GM19328 (cell line): ENCODE data around the gene TP53I13.
"Not testable (repeated sequence)": the region's sequence is repeated elsewhere in the genome, so short reads cannot be mapped to it uniquely, and the experiment has no call there.

Source experiments
- ATAC-seq: cut with Tn5 transposase; IDR thresholded peaks from one replicate; pipeline ENCODE4 v1.9.1; 2021; ENCODE audit warnings: mild to moderate bottlenecking, moderate library complexity; ENCODE audit not compliant: unreplicated experiment

Gene TP53I13

DNA sequence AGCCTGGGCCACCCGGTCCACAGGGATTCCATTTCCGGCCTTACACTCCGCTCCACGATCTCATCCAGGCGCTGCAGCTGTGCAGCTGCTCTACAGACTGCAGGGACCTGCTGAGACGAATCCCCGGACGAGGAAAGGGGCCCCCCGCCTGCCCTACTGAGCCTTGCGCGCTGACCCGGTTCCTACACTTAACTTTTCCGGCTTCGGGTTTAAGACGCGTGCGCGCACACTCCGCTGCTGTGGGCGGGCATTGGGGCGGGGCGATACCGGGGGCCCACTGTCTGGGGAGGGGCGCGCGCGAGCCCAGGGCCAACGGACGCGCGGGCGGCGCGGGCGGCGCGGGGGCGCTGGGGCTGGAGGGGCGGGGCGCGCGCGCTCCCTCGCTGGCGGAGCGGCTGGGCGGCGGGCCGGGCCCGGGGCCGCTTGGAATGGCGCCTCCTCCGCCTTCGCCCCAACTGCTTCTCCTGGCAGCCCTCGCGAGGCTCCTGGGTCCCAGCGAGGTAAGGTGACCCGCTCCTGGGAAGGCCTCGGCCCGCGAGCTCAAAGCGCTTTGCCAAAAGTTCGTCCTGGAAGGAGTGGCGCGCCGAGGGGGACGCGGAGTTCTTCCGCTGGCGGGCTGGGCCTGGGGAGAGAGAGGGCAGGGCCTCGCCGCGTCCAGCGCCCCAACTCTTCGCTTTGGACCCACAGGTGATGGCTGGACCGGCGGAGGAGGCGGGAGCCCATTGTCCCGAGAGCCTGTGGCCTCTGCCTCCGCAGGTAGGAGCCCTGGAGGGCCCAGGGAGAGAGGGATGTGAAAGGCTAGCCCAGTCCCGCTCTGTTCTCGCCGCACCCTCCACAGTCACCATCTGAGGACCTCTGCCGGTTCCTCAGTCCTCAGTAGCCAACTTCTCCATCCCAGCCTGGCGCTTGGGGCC lies at the start of gene TP53I13:
TP53I13 (plus strand) TSS at position 371 of the 914 bp plus-strand sequence; CDS start at position 429, 58 bp downstream.
- ATAC-seq = peak; percentile 35

- ATAC-seq = no peak
These were observed 43.8 kb upstream of the TP53I13 start for GRCh38 chr17:29524692-29525091.

DNA sequence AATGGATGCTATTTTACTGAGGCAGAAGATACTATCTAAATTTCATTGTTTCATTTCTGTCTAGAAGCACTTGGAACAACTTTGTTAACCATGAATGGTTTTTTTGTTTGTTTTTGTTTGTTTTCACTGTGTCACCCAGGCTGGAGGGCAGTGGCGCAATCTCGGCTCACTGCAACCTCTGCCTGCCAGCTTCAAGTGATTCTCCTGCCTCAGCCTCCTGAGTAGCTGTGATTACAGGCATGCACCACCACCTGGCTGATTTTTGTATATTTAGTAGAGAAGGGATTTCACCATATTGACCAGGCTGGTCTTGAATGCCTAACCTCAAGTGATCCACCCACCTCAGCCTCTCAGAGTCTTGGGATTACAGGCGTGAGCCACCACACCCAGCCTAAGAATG lies 42.2 kb upstream of the TP53I13 start:
- no peak for ATAC-seq

DNA sequence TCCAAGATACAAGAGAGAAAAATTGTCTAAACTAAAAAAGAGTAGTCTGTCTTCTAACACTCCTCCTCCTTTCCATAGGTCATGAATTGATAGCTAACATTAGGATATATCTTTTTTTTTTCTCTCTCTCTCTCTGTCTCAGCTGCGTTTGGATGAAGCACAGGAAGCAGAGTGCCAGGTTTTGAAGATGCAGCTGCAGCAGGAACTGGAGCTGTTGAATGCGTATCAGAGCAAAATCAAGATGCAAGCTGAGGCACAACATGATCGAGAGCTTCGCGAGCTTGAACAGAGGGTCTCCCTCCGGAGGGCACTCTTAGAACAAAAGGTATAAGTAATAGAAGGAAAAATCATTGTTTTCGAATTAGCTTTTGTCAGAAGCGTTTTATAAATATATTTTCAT lies 34.5 kb upstream of the TP53I13 start:
- no peak for ATAC-seq

DNA sequence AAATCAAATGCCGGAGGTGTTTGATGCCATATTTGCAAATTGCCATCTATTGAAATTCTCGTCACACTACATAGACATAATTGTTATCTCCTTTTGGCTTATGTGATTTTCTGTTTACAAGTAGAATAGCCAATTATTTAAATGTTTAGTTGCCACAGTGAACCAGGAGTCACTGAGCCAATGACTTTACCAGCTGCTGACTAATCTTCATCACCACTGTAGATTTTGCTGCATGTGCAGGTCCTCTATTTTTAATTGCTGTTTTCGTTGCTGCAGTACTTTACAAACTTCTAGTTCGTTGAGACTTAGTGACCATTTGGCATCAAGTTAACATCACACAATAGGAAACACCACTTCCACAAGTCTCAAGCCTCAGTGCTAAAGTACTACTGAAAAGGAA lies 24.4 kb upstream of the TP53I13 start:
- ATAC-seq = no peak

GRCh38 chr17:29546085-29546484 lies 22.4 kb upstream of the TP53I13 start:
- no peak for ATAC-seq

GRCh38 chr17:29546830-29547229 lies 21.7 kb upstream of the TP53I13 start:
- no peak for ATAC-seq

GRCh38 chr17:29549177-29549923 lies 19.2 kb upstream of the TP53I13 start:
- ATAC-seq = no peak

DNA sequence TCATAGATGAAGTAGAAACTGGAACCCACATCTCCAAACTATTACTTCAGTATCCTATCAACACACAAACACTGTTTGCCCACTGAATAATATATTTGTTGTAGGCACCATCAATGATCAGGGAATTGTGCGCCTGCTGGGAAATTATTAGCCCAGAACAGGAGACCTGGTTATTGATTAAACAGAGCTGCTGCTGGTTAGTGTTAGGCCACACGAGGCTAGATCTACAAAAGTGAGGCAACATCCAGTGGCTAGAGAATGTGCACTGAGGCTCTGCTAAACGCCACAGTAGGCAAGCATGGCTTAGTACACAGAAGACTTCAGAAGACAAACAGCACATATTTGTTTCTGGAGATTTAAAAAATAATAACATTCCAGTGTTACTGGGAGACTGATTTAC lies 12.7 kb upstream of the TP53I13 start:
- no peak for ATAC-seq

DNA sequence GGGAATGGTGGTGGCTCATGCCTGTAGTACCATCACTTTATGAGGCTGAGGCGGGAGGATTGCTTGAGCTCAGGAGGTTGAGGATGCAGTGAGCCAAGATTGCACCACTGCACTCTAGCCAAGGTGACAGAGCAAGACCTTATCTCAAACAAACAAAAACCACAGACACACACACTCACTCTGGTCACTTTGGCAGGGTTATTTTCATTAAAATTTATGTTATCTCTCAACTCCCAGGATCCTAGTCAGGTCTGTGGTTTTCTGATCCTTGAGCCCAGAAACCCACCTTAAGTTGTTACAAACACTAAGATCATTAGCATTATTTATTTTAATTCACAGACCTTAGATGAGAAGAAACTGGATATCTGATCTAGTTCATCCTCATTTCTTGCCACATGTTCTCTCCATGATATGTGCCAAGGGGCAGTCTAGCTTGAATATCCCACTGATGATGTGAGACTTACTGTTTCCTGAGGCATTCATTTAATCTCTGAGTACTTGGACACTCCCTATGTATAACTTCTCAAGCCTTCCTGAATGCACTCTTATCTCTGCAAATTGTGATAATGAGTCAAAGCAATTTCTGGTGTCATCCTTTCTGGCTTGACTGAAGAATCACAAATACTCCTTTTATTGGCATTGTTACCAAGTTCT lies 11.3 kb upstream of the TP53I13 start:
- no peak for ATAC-seq

GRCh38 chr17:29557739-29558116 lies 10.8 kb upstream of the TP53I13 start:
- no peak for ATAC-seq

DNA sequence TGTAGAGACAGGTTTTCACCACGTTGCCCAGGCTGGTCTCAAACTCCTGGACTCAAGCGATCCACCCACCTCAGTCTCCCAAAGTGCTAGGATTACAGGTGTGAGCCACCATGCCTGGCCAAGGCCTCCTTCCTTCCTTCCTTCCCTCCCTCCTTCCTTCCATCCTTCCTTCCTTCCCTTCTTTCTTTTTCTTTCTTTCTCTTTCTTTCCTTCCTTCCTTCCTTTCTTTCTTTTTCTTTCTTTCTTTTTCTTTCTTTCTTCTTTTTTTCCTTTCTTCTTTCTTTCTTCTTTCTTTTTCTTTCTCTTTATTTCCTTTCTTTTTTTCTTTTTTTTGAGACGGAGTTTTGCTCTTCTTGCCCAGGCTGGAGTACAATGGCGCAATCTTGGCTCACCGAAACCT lies 10.4 kb upstream of the TP53I13 start:
- ATAC-seq = not testable (repeated sequence)

DNA sequence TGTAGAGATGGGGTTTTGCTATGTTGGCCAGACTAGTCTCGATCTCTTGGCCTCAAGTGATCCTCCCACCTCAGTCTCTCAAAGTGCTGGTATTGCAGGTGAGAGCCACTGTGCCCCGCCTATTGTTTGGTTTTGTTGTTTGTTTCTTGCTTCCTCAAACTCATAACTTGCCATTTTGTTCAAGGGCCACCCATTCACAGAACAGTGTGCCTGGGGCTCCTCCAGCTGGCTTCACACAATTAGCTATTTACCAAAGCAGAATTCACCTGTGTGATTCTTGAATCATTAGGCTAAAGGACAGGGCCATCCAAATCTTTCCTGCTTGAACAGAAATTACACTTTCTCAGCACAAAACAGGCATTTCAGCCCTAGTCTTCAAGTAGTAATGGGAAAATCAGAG lies 8.9 kb upstream of the TP53I13 start:
- ATAC-seq = no peak

DNA sequence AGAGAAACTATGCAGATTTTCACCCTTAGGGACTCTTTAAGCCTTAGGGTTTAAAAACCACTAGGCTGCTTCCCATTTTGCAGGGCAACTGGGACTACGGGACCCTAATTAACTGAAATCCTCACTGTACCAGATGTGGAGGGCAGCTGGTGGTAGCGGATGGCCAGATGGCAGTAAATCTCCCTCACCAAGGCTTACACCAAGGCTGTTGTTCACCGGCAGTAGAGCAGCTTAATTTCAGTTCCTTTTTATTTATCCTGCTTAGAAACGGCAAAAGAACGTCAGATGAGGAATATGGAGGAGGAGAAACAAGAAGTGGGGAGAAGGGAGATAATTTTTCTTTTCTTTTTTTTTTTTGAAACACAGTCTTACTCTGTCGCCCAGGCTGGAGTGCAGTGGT lies 8.2 kb upstream of the TP53I13 start:
- no peak for ATAC-seq

DNA sequence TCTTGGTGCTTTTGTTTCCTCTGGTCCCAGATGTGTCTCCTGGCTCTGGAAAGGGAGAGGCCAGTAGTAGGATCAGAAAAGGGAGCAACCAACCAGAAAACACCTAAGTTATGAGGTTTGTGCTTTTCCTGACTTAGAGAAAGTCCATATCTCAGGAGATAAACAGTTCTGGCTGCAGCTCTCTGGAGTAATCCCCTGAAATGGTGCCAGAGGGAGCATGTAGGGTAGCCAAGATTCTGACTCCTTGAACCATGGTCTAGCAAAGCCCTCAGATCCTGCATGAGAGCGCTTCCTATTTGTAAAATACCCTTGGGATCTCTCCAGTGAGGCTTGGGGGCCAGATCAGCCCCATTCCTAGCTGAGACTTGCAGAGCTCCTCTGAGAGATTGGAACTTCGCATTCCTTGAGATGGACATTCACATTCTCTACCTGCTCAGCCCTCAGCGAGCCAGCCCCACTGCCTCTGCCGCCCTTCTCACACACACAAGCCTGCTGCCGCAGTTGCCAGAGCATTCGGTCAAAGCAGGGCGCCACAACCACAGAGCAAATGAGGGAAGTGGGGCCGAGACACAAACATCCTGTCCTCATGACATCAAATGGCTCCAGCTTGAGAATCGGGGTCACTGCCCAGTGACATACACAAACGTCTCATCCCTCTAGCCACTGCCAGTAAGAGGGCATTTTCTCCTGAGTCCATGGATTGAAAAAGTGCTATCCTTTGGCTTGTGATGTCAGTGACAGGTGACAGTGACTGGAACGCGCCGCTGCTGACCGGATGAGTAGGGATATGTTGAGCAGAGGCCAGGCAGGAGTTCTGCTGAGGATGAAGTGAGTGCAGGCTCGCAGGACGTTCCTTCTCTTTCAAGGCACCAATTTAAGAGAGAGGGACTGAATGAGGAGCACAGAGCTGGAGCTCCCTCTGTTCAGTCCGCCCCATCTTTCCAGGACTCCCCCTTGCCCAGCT lies 6.7 kb upstream of the TP53I13 start:
- no peak for ATAC-seq

DNA sequence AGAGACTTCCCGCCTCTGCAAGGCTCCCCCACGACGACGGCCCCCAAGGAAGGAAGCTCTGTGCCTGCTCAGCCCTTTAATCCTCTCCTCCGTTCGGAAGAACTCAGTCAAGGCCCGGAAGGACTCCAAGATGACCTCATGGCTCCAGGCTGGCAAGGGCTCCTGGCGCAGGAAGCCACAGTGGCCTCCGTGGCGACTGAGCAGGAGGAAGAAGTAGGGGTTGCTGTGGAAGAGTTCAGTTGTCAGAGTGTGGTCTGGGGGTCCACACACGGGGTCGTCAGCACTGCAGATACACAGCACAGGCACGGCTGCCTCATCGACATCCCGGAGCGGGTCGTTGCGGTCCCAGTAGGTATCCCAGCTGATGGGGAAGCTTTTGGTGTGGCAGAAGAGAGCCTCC lies 5.9 kb upstream of the TP53I13 start:
- ATAC-seq = no peak

DNA sequence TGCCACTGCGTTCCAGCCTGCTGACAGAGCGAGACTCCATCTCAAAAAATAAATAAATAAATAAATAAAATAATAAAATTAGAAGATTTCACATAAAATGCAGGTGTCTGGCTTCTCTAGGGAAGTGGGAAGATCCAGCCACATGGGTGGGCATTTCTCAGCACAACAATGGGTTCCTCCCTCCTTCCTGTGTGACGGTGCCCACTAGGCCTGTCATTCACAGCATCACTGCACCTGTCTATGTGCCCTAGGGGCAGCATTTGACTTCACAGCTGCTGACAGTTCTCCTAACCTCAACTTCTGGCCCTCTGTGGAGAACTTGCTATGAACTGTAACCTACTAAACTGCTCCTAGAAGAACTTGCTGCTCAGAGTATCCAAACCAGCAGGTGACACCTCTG lies 4.7 kb upstream of the TP53I13 start:
- no peak for ATAC-seq

DNA sequence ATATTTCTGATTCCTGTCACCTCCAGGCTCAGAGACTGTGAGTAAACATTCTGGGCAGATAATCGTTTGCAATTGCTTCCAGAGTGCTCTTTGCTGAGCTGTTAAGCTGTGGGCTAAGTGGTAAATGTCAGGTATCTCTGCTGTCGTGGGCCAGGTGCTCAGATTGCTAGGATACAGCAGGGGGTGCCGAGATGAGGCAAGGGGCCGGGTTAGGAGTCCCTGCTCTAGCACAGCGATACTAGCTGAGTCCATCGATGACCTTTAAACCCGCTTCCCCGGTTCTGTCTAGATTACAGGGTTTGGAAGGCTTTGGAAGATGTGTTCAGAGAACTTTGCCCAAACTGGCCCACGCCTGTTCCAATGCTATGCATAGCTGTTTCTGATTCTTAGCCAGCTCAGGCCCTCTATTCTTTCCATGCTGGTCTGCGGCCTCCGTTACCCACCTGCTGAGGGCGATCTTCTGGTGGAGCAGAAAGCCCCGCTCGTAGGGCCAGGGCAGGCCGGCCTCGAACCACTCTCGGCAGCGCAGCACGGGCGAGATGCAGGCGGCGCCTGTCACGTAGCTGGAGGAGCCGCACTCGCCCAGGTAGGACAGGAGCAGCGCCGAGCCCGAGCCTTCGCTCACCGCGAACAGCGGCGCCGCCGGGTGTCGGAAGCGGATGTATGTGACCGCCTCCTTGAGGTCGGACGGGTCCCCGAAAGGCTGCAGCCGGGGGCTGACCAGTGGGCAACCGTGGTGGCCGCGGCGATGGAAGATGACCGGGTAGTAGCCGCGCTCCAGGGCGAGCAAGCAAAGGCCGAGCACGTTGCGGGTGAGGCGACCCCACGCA lies 2.6 kb upstream of the TP53I13 start:
- ATAC-seq = no peak

- no peak for ATAC-seq
These were observed 1.8 kb upstream of the TP53I13 start, which contains the start of gene ABHD15 for GRCh38 chr17:29566473-29567303. TSS of gene ABHD15 (minus strand) at chr17:29567037. CDS start at chr17:29566966, 71 bp downstream.
